Measurements from ENCODE around the gene MYO1B. TPM values are rescaled to one million over a fixed set of nuclear protein-coding genes. Genes with fewer than 3 reads are reported as not detected.

The MYO1B gene
- total RNA-seq, 6 experiments from 2014 or later: 214 to 254 (median 236) TPM

- no peaks in the 10 kb centered on the region for H3K27me3 Mint-ChIP-seq (ENCODE audit: insufficient read depth)
- peak overlapping the region; percentile 10 for H3K4me3 Mint-ChIP-seq
- H3K9me3 Mint-ChIP-seq: no peaks in the 10 kb centered on the region
- DNase-seq: no peak
- TF ChIP-seq CTCF (IDR thresholded peaks at IDR 0.05): no peak
- H3K27ac Mint-ChIP-seq: peak overlapping the region; percentile 17
- peaks cover 100% of the 10 kb centered on the region for H3K4me1 Mint-ChIP-seq (ENCODE audit: low read depth)
- H3K36me3 Mint-ChIP-seq (ENCODE audit: low read depth): peaks cover 12% of the 10 kb centered on the region
These were observed 17.2 kb downstream of the MYO1B start for GRCh38 chr2:191262436-191262835.

GRCh38 chr2:191263050-191263449 lies 17.8 kb downstream of the MYO1B start:
- peaks cover 16% of the 10 kb centered on the region for H3K36me3 Mint-ChIP-seq (ENCODE audit: low read depth)
- no peak for TF ChIP-seq CTCF (IDR thresholded peaks at IDR 0.05)
- peak overlapping the region; percentile 17 for H3K27ac Mint-ChIP-seq
- no peak for DNase-seq
- no peaks in the 10 kb centered on the region for H3K9me3 Mint-ChIP-seq
- peaks cover 100% of the 10 kb centered on the region for H3K4me1 Mint-ChIP-seq (ENCODE audit: low read depth)
- peak overlapping the region; percentile 10 for H3K4me3 Mint-ChIP-seq
- H3K27me3 Mint-ChIP-seq (ENCODE audit: insufficient read depth): no peaks in the 10 kb centered on the region

DNA sequence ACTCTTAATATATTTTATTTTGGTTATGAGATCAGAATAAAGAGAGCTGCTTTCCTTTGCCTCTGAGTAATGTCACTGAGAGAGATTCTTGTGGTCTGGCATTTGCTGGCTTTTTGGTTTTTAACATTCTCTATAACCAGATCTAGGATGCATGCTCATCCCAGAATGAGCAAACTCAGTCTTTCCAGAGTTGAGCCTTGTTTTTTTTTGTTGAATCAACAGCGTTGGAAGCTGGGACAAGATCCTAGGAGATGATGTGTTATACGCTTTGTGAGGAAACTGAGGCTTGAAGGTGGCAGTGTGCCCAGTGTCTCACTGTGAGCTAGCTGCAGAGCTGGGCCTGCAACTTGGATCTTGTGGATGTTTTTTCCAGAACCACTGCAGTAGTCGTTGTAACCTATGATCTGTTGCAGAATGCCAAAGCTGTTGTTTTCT lies 19.5 kb downstream of the MYO1B start:
- Mint-ChIP-seq H3K4me3 (peak overlapping the region; percentile 86), H3K27me3 (ENCODE audit: insufficient read depth) (no peaks in the 10 kb centered on the region), H3K36me3 (ENCODE audit: low read depth) (peaks cover 28% of the 10 kb centered on the region), H3K9me3 (no peaks in the 10 kb centered on the region), H3K4me1 (ENCODE audit: low read depth) (peaks cover 100% of the 10 kb centered on the region), H3K27ac (peak overlapping the region; percentile 97)
- DNase-seq: peak; percentile 90
- TF ChIP-seq CTCF (IDR thresholded peaks at IDR 0.05): no peak

DNA sequence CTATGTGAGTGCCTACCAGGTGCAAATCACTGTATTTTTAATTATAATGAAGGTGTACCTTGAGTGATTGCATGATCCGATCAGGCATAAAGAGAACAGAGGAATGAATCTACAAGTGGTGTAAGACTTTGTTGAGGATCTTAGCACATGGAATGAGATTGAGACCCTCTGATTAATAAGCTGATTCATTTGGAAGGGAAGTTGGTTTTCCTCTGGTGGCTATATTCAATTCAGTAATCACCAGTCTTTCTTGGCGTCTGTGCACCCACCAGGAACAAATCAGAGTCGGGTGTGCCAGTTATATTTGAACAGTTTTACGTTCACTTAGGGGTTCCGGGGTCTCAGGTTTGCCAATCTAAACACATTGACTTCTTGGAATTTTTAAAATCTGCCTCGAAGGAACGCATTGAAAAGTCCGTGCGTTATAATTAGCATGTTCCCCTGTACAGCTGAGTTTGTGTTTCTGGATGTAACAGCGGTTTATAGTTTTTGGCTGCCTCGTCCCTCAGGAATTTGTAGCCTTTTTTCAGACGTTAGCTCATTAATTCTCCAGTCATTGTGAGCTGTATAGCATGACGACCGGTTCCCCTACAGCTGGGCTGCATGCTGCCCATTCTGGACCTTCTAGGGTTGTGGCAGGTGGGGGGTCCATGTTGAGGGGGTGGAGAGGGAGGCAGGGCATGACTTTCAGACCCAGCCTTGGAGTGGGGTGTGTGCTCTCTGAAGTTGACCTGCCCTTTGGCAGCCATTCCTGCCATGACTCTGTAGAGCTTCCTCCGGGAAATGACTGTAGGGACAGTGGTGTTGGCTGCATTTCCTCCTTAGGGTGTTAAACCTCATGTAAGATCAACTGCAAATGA lies 20.3 kb downstream of the MYO1B start:
- H3K27me3 Mint-ChIP-seq (ENCODE audit: insufficient read depth): no peaks in the 10 kb centered on the region
- no peak for TF ChIP-seq CTCF (IDR thresholded peaks at IDR 0.05)
- peak; percentile 64 for DNase-seq
- H3K4me1 Mint-ChIP-seq (ENCODE audit: low read depth): peaks cover 100% of the 10 kb centered on the region
- peaks cover 22% of the 10 kb centered on the region for H3K36me3 Mint-ChIP-seq (ENCODE audit: low read depth)
- peak overlapping the region; percentile 97 for H3K27ac Mint-ChIP-seq
- no peaks in the 10 kb centered on the region for H3K9me3 Mint-ChIP-seq
- peak overlapping the region; percentile 86 for H3K4me3 Mint-ChIP-seq

- H3K27me3 Mint-ChIP-seq (ENCODE audit: insufficient read depth): no peaks in the 10 kb centered on the region
- H3K4me3 Mint-ChIP-seq: peak overlapping the region; percentile 86
- H3K9me3 Mint-ChIP-seq: no peaks in the 10 kb centered on the region
- H3K4me1 Mint-ChIP-seq (ENCODE audit: low read depth): peaks cover 100% of the 10 kb centered on the region
- peak overlapping the region; percentile 97 for H3K27ac Mint-ChIP-seq
- TF ChIP-seq CTCF (IDR thresholded peaks at IDR 0.05): no peak
- peaks cover 22% of the 10 kb centered on the region for H3K36me3 Mint-ChIP-seq (ENCODE audit: low read depth)
- no peak for DNase-seq
These were observed 21.0 kb downstream of the MYO1B start for GRCh38 chr2:191266201-191266600.

Measured in HFFc6 (cell line).